ENCODE data around the gene CAST. TPM values are rescaled to one million over a fixed set of nuclear protein-coding genes. Genes with fewer than 3 reads are reported as not detected.

The CAST gene
- total RNA-seq, 4 donors from 2014 or later: 381 to 577 (median 400) TPM

DNA sequence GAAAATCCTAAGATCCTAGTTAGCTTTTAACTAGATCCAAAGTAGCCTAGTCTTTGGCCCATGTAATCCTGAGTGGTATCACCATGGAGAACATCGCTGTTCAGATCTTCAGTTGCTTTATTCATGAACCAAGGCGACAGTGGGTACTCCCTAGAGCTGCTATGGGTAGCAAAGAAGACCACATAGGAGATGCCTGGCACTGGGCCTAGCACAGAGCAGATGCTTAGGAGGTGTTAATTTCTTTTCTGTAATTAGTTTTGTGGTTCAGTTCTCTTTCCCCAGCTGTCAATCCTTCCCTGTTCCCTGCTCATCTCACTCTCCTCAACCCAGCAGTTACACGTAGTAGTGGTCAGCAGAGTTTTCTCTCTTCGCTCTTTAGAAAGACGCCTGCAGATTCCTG is 9.3 kb downstream of the CAST start:
- WGBS: 90% methylated on average over 5 of the region's 5 CpGs
- H3K4me1 ChIP-seq: peaks cover 41% of the 10 kb centered on the region

DNA sequence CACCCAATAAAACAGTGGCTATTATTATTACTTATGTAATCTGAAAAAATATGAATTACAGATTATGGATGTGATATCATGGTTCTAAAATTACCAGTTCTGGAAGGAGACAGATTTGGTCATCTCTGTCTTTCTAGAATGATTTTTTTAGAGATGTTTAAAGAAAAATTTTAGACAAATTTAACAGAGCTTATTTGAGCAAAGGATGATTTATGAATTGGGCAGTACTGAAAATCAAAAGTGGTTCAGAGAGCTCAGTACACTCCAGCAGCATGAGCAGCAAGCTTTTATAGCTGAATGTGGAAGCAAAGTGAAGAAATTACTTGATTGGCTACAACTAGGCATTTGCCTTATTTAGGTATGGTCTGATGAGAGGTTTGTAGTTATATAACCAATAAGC is 11.0 kb downstream of the CAST start:
- no peaks in the 10 kb centered on the region for H3K27me3 ChIP-seq
- TF ChIP-seq, protein P1, sequence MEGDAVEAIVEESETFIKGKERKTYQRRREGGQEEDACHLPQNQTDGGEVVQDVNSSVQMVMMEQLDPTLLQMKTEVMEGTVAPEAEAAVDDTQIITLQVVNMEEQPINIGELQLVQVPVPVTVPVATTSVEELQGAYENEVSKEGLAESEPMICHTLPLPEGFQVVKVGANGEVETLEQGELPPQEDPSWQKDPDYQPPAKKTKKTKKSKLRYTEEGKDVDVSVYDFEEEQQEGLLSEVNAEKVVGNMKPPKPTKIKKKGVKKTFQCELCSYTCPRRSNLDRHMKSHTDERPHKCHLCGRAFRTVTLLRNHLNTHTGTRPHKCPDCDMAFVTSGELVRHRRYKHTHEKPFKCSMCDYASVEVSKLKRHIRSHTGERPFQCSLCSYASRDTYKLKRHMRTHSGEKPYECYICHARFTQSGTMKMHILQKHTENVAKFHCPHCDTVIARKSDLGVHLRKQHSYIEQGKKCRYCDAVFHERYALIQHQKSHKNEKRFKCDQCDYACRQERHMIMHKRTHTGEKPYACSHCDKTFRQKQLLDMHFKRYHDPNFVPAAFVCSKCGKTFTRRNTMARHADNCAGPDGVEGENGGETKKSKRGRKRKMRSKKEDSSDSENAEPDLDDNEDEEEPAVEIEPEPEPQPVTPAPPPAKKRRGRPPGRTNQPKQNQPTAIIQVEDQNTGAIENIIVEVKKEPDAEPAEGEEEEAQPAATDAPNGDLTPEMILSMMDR (IDR thresholded peaks at IDR 0.05): no peak
- TF ChIP-seq EP300 (IDR thresholded peaks at IDR 0.05): no peak
- H3K27ac ChIP-seq: no peak overlapping the region
- H3K9me3 ChIP-seq: no peaks in the 10 kb centered on the region
- H3K4me3 ChIP-seq: no peak overlapping the region
- H3K36me3 ChIP-seq: peaks cover 10% of the 10 kb centered on the region
- peaks cover 27% of the 10 kb centered on the region for H3K4me1 ChIP-seq
- no peak for DNase-seq (ENCODE audit: low spot score in 2 of 2)

More for the DNA sequence above, 9.3 kb downstream of the CAST start:
- no peaks in the 10 kb centered on the region for H3K9me3 ChIP-seq
- DNase-seq (ENCODE audit: low spot score in 2 of 2): no peak
- no peak overlapping the region for H3K4me3 ChIP-seq
- TF ChIP-seq EP300 (IDR thresholded peaks at IDR 0.05) (no peak), POLR2A (IDR thresholded peaks at IDR 0.05) (no peak), POLR2AphosphoS5 (IDR thresholded peaks at IDR 0.05) (no peak)
- TF ChIP-seq, protein P1 (IDR thresholded peaks at IDR 0.05): no peak
- H3K27ac ChIP-seq: no peak overlapping the region
- H3K36me3 ChIP-seq: peaks cover 9% of the 10 kb centered on the region
- H3K27me3 ChIP-seq: no peaks in the 10 kb centered on the region

DNA sequence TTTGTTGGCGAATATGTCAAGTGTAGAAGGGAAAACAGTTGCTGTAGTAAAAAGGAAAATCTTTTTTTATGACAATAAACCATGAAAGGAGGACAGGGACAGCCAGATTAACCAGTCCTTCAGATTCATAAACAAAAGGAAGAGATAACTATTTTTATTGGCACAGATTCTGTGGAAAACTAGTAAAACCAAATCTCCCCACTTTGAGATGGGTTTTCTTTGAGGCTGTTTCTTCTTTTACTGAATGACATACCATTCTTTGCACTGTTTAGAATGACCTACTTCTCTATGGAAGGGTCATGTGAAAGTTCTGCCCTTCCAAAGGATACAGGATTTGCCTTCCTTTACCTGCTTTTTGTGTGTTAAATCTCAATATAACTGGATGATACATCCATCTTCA is 13.7 kb downstream of the CAST start:
- DNase-seq (ENCODE audit: low spot score in 2 of 2): no peak
- 78% methylated on average over 1 of the region's 1 CpG for WGBS
- H3K9me3 ChIP-seq: no peaks in the 10 kb centered on the region
- no peak overlapping the region for H3K27ac ChIP-seq
- peaks cover 24% of the 10 kb centered on the region for H3K36me3 ChIP-seq
- TF ChIP-seq, protein P1 (IDR thresholded peaks at IDR 0.05): no peak
- no peak for TF ChIP-seq EP300 (IDR thresholded peaks at IDR 0.05)
- TF ChIP-seq POLR2AphosphoS5 (IDR thresholded peaks at IDR 0.05): no peak
- no peak for TF ChIP-seq POLR2A (IDR thresholded peaks at IDR 0.05)
- peaks cover 22% of the 10 kb centered on the region for H3K4me1 ChIP-seq
- H3K4me3 ChIP-seq: no peak overlapping the region
- H3K27me3 ChIP-seq: no peaks in the 10 kb centered on the region

DNA sequence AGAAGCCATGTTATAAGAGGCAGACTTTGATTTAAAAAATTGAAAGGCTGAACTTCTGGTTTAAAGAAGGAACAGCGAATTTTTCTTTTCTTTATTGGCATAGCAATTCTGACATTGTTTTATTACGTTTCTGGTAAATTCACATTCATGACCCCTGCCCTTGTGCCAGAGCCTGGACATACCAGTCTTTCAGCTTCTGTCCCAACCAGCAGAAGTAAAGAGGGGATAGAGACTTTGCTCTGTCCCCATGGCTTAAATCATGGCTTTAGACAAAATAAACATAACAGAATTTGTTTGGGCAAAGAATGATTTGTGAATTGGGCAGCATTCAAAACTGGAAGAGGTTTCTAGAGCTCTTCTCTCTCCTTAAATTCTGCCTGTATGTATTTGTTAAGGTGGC is 15.3 kb downstream of the CAST start:
- 84% methylated on average over 2 of the region's 2 CpGs for WGBS
- Histone ChIP-seq H3K27me3 (no peaks in the 10 kb centered on the region), H3K36me3 (peaks cover 24% of the 10 kb centered on the region), H3K4me1 (peaks cover 17% of the 10 kb centered on the region), H3K9me3 (no peaks in the 10 kb centered on the region), H3K27ac (no peak overlapping the region), H3K4me3 (no peak overlapping the region)
- TF ChIP-seq, protein P1 (IDR thresholded peaks at IDR 0.05): no peak
- TF ChIP-seq EP300 (IDR thresholded peaks at IDR 0.05) (no peak), POLR2A (IDR thresholded peaks at IDR 0.05) (no peak), POLR2AphosphoS5 (IDR thresholded peaks at IDR 0.05) (no peak)
- DNase-seq (ENCODE audit: low spot score in 2 of 2): no peak

DNA sequence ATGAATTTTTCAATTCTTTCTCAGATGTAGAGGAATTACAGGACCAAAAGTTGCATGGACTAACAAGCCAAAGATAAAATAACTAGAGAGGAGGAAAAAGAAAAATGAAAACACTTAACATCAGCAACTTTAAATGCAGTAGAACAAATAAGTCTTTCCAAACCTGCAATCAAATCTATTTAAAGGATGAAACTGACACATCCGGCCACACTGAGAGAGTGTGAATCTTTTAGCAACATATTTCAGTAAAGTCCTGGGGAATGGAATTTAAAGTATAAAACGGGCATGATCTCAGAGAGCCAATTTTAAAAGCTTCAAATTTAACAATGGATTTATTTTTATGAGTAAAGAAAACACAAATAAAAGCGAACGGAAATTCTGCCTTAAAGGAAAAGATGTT is 17.1 kb downstream of the CAST start:
- H3K4me1 ChIP-seq: peaks cover 20% of the 10 kb centered on the region
- TF ChIP-seq POLR2A (IDR thresholded peaks at IDR 0.05) (no peak), EP300 (IDR thresholded peaks at IDR 0.05) (no peak), POLR2AphosphoS5 (IDR thresholded peaks at IDR 0.05) (no peak)
- TF ChIP-seq, protein P1 (IDR thresholded peaks at IDR 0.05): no peak
- peaks cover 24% of the 10 kb centered on the region for H3K36me3 ChIP-seq
- no peak overlapping the region for H3K27ac ChIP-seq
- H3K9me3 ChIP-seq: no peaks in the 10 kb centered on the region
- no peaks in the 10 kb centered on the region for H3K27me3 ChIP-seq
- no peak for DNase-seq (ENCODE audit: low spot score in 2 of 2)
- H3K4me3 ChIP-seq: no peak overlapping the region
- 75% methylated on average over 4 of the region's 4 CpGs for WGBS

Data from suprapubic skin (tissue), 4 donors.